Myocyte (in vitro differentiated cells): ENCODE results near the gene RIMKLA. TPM values are rescaled to one million over a fixed set of nuclear protein-coding genes. Genes with fewer than 3 reads are reported as not detected.

Experiments used
- DNase-seq: peaks from one replicate; pipeline ENCODE4 v3.0.0-alpha.2; 2012; ENCODE audit warnings: low read depth
- total RNA-seq: library from RNA; depleted of rRNA; stranded (reverse); fragments of >200 nt; gene quantifications from 2 replicates; pipeline ENCODE4 v1.2.3, GENCODE V29; 2014

The RIMKLA gene
- total RNA-seq, 1 donor from 2014 or later: not detected

GRCh38 chr1:42370876-42371549 lies 9.6 kb upstream of the RIMKLA start:
- DNase-seq: no peak

- DNase-seq: no peak
These were observed 7.8 kb upstream of the RIMKLA start for GRCh38 chr1:42372796-42373195.

- DNase-seq: peak; percentile 27
These were observed 602 bp upstream of the RIMKLA start for GRCh38 chr1:42379794-42380585.

GRCh38 chr1:42381280-42381673 lies 685 bp downstream of the RIMKLA start:
- DNase-seq: no peak

GRCh38 chr1:42385283-42385682 lies 4.7 kb downstream of the RIMKLA start:
- DNase-seq: peak; percentile 12

GRCh38 chr1:42386051-42386450 lies 5.5 kb downstream of the RIMKLA start:
- DNase-seq: no peak

- DNase-seq: no peak
These were observed 11.7 kb downstream of the RIMKLA start for GRCh38 chr1:42392255-42392654.

- DNase-seq: no peak
These were observed 12.6 kb downstream of the RIMKLA start for GRCh38 chr1:42392967-42393848.

GRCh38 chr1:42399315-42400100 lies 18.9 kb downstream of the RIMKLA start:
- DNase-seq: no peak

GRCh38 chr1:42403880-42404400 lies 23.3 kb downstream of the RIMKLA start:
- DNase-seq: no peak

GRCh38 chr1:42414551-42415496 lies 34.2 kb downstream of the RIMKLA start:
- DNase-seq: no peak

GRCh38 chr1:42417166-42417565 lies 36.6 kb downstream of the RIMKLA start:
- DNase-seq: no peak

- no peak for DNase-seq
These were observed 37.9 kb downstream of the RIMKLA start for GRCh38 chr1:42418516-42418915.

GRCh38 chr1:42419126-42419821 lies 38.7 kb downstream of the RIMKLA start:
- no peak for DNase-seq

GRCh38 chr1:42420121-42420520 lies 39.5 kb downstream of the RIMKLA start:
- DNase-seq: no peak

GRCh38 chr1:42420911-42421585 lies 40.5 kb downstream of the RIMKLA start:
- DNase-seq: peak; percentile 56

GRCh38 chr1:42422737-42423136 lies 42.1 kb downstream of the RIMKLA start:
- no peak for DNase-seq

- DNase-seq: peak; percentile 48
These were observed 43.1 kb downstream of the RIMKLA start for GRCh38 chr1:42423681-42424080.
